ENCODE data around the gene TET2. TPM values are rescaled to one million over a fixed set of nuclear protein-coding genes. Genes with fewer than 3 reads are reported as not detected.

TET2 gene
- total RNA-seq, 1 donor from 2014 or later = 37.4 TPM

DNA sequence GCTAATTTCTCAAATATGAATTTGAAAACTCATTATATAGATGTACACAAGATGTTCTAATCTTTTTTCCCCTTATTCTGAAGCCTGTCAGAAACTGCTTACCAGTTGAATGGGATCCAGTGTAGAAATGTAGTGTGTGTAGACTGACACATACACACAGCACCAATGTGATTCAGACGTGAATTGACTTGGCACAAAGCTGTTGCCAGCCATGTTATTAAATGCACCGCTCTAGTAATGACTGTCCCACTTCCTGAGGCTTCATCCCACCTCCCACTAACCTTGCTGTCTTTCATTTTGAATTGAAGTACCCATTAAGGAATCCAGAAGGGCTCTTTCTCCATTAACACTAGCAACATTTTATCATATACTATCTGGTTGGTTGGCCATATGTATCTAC lies 180.5 kb downstream of the TET2 start:
- Mint-ChIP-seq H3K4me1 (ENCODE audit: low read depth, unreplicated experiment) (no peaks in the 10 kb centered on the region), H3K27me3 (ENCODE audit: unreplicated experiment) (no peaks in the 10 kb centered on the region), H3K9me3 (ENCODE audit: unreplicated experiment) (no peaks in the 10 kb centered on the region), H3K36me3 (ENCODE audit: unreplicated experiment) (no peaks in the 10 kb centered on the region), H3K4me3 (ENCODE audit: unreplicated experiment) (no peak overlapping the region), H3K27ac (ENCODE audit: unreplicated experiment) (no peak overlapping the region)
- no peak for DNase-seq
- TF ChIP-seq, protein P1, sequence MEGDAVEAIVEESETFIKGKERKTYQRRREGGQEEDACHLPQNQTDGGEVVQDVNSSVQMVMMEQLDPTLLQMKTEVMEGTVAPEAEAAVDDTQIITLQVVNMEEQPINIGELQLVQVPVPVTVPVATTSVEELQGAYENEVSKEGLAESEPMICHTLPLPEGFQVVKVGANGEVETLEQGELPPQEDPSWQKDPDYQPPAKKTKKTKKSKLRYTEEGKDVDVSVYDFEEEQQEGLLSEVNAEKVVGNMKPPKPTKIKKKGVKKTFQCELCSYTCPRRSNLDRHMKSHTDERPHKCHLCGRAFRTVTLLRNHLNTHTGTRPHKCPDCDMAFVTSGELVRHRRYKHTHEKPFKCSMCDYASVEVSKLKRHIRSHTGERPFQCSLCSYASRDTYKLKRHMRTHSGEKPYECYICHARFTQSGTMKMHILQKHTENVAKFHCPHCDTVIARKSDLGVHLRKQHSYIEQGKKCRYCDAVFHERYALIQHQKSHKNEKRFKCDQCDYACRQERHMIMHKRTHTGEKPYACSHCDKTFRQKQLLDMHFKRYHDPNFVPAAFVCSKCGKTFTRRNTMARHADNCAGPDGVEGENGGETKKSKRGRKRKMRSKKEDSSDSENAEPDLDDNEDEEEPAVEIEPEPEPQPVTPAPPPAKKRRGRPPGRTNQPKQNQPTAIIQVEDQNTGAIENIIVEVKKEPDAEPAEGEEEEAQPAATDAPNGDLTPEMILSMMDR (IDR thresholded peaks at IDR 0.05; ENCODE audit: partially characterized antibody, unreplicated experiment) = no peak

DNA sequence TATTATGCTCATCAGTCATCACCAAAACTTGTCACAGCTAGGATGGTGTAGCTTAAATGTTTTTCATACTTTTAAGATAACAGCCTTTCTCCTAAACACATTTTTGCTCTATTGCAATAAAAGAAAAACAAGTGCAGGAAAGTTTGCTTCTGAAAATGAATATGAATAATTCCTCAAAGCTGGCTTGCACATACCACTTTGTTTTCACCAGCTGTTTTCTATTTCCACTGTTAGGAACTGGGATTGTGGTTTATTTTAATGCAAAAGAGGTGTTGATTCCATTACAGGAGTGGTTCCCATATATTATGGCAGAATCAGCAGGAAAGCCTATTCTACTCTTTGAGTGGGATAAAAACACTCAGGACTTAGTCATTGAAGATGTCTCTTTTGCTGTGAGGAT lies 181.3 kb downstream of the TET2 start:
- no peak overlapping the region for H3K4me3 Mint-ChIP-seq (ENCODE audit: unreplicated experiment)
- H3K4me1 Mint-ChIP-seq (ENCODE audit: low read depth, unreplicated experiment) = no peaks in the 10 kb centered on the region
- no peak for DNase-seq
- peaks cover 3% of the 10 kb centered on the region for H3K27me3 Mint-ChIP-seq (ENCODE audit: unreplicated experiment)
- no peak overlapping the region for H3K27ac Mint-ChIP-seq (ENCODE audit: unreplicated experiment)
- no peaks in the 10 kb centered on the region for H3K36me3 Mint-ChIP-seq (ENCODE audit: unreplicated experiment)
- H3K9me3 Mint-ChIP-seq (ENCODE audit: unreplicated experiment) = no peaks in the 10 kb centered on the region
- TF ChIP-seq, protein P1 (IDR thresholded peaks at IDR 0.05; ENCODE audit: partially characterized antibody, unreplicated experiment) = no peak

DNA sequence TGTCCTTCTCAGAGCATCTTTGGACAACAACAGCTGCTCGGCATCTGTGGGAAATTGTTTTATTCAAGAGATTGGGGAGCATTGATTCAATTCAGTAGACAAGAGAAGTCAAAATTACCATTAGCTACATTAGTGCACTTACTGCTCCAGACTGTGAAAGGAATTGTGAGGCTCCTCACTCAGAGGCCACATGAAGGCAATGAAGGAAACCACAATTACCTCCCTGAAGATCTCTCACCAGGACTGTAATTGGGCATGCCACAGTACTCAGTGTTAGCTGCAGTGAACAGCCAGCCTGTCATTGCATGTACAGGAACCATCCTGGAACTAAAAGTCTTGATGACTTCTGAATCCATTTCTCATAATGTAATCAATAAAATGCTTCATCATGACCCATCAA lies 182.4 kb downstream of the TET2 start:
- Mint-ChIP-seq H3K4me3 (ENCODE audit: unreplicated experiment) (no peak overlapping the region), H3K27me3 (ENCODE audit: unreplicated experiment) (peaks cover 3% of the 10 kb centered on the region), H3K4me1 (ENCODE audit: low read depth, unreplicated experiment) (no peaks in the 10 kb centered on the region), H3K36me3 (ENCODE audit: unreplicated experiment) (no peaks in the 10 kb centered on the region), H3K27ac (ENCODE audit: unreplicated experiment) (no peak overlapping the region), H3K9me3 (ENCODE audit: unreplicated experiment) (no peaks in the 10 kb centered on the region)
- TF ChIP-seq, protein P1 (IDR thresholded peaks at IDR 0.05; ENCODE audit: partially characterized antibody, unreplicated experiment) = no peak
- no peak for DNase-seq
